ENCODE results near the gene SLC7A4. TPM values are rescaled to one million over a fixed set of nuclear protein-coding genes. Genes with fewer than 3 reads are reported as not detected.

SLC7A4 gene
- total RNA-seq, 1 donor from 2014 or later = not detected

- no peak overlapping the region for H3K4me3 Mint-ChIP-seq (ENCODE audit: unreplicated experiment)
- no peaks in the 10 kb centered on the region for H3K9me3 Mint-ChIP-seq (ENCODE audit: unreplicated experiment)
- H3K36me3 Mint-ChIP-seq (ENCODE audit: unreplicated experiment) = peaks cover 25% of the 10 kb centered on the region
- no peak overlapping the region for H3K27ac Mint-ChIP-seq (ENCODE audit: unreplicated experiment)
- no peak for DNase-seq (ENCODE audit: extremely low spot score, unreplicated experiment)
- TF ChIP-seq CTCF (IDR thresholded peaks at IDR 0.05) = no peak
- H3K27me3 Mint-ChIP-seq (ENCODE audit: unreplicated experiment) = no peaks in the 10 kb centered on the region
- H3K4me1 Mint-ChIP-seq (ENCODE audit: unreplicated experiment) = no peaks in the 10 kb centered on the region
These were observed 42.8 kb downstream of the SLC7A4 start for GRCh38 chr22:20989323-20990138.

- peaks cover 25% of the 10 kb centered on the region for H3K36me3 Mint-ChIP-seq (ENCODE audit: unreplicated experiment)
- no peak overlapping the region for H3K4me3 Mint-ChIP-seq (ENCODE audit: unreplicated experiment)
- H3K9me3 Mint-ChIP-seq (ENCODE audit: unreplicated experiment) = no peaks in the 10 kb centered on the region
- no peak for DNase-seq (ENCODE audit: extremely low spot score, unreplicated experiment)
- H3K27ac Mint-ChIP-seq (ENCODE audit: unreplicated experiment) = no peak overlapping the region
- H3K27me3 Mint-ChIP-seq (ENCODE audit: unreplicated experiment) = no peaks in the 10 kb centered on the region
- TF ChIP-seq CTCF (IDR thresholded peaks at IDR 0.05) = no peak
- peaks cover 3% of the 10 kb centered on the region for H3K4me1 Mint-ChIP-seq (ENCODE audit: unreplicated experiment)
These were observed 43.6 kb downstream of the SLC7A4 start for GRCh38 chr22:20988573-20989322.

- Mint-ChIP-seq H3K27me3 (ENCODE audit: unreplicated experiment) (no peaks in the 10 kb centered on the region), H3K4me3 (ENCODE audit: unreplicated experiment) (no peak overlapping the region), H3K27ac (ENCODE audit: unreplicated experiment) (no peak overlapping the region), H3K4me1 (ENCODE audit: unreplicated experiment) (peaks cover 9% of the 10 kb centered on the region), H3K36me3 (ENCODE audit: unreplicated experiment) (peaks cover 25% of the 10 kb centered on the region), H3K9me3 (ENCODE audit: unreplicated experiment) (no peaks in the 10 kb centered on the region)
- no peak for DNase-seq (ENCODE audit: extremely low spot score, unreplicated experiment)
- TF ChIP-seq CTCF (IDR thresholded peaks at IDR 0.05) = no peak
These were observed 45.0 kb downstream of the SLC7A4 start for GRCh38 chr22:20987375-20987774.

- Mint-ChIP-seq H3K4me1 (ENCODE audit: unreplicated experiment) (peaks cover 13% of the 10 kb centered on the region), H3K27ac (ENCODE audit: unreplicated experiment) (no peak overlapping the region), H3K9me3 (ENCODE audit: unreplicated experiment) (no peaks in the 10 kb centered on the region), H3K4me3 (ENCODE audit: unreplicated experiment) (no peak overlapping the region), H3K27me3 (ENCODE audit: unreplicated experiment) (no peaks in the 10 kb centered on the region), H3K36me3 (ENCODE audit: unreplicated experiment) (peaks cover 23% of the 10 kb centered on the region)
- TF ChIP-seq CTCF (IDR thresholded peaks at IDR 0.05) = no peak
- no peak for DNase-seq (ENCODE audit: extremely low spot score, unreplicated experiment)
These were observed 46.0 kb downstream of the SLC7A4 start for GRCh38 chr22:20986365-20986764.

GRCh38 chr22:20985720-20986119 is 46.6 kb downstream of the SLC7A4 start:
- peaks cover 23% of the 10 kb centered on the region for H3K36me3 Mint-ChIP-seq (ENCODE audit: unreplicated experiment)
- no peak for DNase-seq (ENCODE audit: extremely low spot score, unreplicated experiment)
- peaks cover 17% of the 10 kb centered on the region for H3K4me1 Mint-ChIP-seq (ENCODE audit: unreplicated experiment)
- TF ChIP-seq CTCF (IDR thresholded peaks at IDR 0.05) = no peak
- no peak overlapping the region for H3K27ac Mint-ChIP-seq (ENCODE audit: unreplicated experiment)
- no peaks in the 10 kb centered on the region for H3K9me3 Mint-ChIP-seq (ENCODE audit: unreplicated experiment)
- H3K27me3 Mint-ChIP-seq (ENCODE audit: unreplicated experiment) = no peaks in the 10 kb centered on the region
- no peak overlapping the region for H3K4me3 Mint-ChIP-seq (ENCODE audit: unreplicated experiment)
